HT1080 (cell line): Measurements from ENCODE around the gene EOMES. TPM values are rescaled to one million over a fixed set of nuclear protein-coding genes. Genes with fewer than 3 reads are reported as not detected.

Experiments
- DNase-seq: peaks from one replicate; pipeline ENCODE4 v3.0.0-alpha.2; 2015; ENCODE audit warnings: low read depth
- total RNA-seq: library from RNA; depleted of rRNA; stranded (reverse); fragments of >200 nt; shearing (Covaris generic); gene quantifications from 2 replicates; pipeline ENCODE4 v1.2.3, GENCODE V29; 2014

Gene EOMES
- total RNA-seq, 1 experiment from 2014 or later: 0.06 TPM

GRCh38 chr3:27720899-27721716 is 1.0 kb downstream of the EOMES start:
- no peak for DNase-seq

DNA sequence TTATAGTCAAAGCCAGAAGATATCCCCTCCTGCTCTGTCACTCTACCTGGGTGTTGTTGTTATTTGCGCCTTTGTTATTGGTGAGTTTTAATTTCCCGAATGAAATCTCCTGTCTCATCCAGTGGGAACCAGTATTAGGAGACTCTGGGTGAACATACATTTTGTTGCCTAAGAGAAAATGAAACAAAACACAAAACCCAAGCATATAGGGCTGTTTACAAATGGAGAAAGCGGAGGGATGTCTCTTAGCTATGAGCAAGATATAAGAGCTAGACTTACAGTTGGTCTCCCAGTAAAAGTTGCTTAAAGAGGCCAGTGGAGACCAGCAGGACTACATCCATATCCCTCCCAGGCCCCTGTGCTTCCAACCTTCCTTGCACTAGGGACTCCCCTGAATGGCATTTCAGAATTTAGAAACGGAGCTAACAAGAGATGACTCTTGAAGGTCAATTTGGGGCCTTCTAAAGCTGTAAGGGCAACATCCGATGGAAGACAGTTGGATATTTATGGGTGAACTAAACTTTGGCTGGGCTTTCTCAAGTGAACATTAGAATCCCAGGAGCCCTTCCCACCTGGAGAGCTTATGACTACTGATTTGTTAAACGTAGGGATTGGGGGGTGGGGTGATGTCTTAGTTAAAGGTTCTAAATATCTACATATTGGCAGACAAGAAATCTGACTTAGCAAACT is 2.7 kb downstream of the EOMES start:
- DNase-seq: no peak

DNA sequence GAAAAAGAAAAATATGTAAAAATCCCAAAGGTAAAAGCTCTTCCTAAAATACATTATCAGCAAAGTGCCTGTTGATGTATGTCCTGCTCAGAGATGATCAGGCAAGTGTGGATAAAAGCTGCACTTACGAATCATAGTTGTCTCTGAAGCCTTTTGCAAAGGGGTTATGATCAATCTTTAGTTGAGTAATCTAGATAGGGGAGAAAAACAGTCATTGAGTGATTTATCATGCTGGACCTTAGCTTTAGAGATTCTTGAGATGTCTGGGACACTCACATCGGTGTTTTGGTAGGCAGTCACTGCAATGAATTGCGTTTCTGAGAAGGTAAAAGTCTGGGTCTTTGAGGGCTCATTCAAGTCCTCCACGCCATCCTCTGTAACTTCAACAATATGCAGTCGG is 3.7 kb downstream of the EOMES start:
- no peak for DNase-seq

DNA sequence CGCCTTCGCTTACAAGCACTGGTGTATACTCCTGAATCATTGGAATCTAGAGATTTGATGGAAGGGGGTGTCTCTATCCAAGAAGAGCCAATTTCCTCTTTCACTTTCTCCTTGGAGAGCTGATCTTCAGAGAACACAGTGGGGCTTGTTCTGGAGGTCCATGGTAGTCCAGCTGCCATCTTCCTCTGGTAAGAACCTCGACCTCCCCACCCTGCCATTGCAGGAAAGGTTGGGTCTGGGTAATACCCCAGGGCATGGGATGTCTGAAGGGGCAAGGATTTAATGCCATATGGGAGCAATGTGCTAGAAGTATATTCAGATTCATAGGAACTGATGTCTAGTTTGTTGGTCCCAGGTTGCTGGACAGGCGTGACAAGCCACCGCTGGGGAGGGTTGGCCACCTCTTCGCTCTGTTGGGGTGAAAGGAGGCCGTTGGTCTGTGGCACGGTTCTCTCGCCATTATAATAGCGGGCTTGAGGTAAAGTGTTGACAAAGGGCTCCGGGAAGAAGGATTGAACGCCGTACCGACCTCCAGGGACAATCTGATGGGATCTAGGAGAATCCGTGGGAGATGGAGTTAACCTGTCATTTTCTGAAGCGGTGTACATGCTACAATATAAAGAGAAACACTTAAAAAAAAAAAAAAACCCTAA is 4.8 kb downstream of the EOMES start:
- no peak for DNase-seq

DNA sequence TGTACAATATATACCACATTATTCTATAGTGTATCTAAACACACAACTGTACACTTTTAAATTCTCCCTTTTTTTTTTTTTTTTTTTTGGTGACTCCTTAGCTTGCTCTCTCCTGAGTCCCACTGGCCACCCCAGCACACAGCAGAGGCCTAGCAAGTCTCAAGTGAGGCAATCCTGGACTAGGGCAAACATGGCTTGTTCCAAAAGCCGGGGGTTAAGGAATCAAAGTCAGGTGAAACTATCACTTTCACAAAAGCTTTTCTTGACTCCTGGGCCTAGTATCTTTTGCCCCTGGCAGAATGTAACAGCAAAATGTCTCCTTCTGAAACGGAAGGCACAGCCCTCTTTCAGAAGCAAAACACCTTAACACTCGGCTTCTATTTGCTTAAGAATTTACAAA is 5.8 kb downstream of the EOMES start:
- no peak for DNase-seq

DNA sequence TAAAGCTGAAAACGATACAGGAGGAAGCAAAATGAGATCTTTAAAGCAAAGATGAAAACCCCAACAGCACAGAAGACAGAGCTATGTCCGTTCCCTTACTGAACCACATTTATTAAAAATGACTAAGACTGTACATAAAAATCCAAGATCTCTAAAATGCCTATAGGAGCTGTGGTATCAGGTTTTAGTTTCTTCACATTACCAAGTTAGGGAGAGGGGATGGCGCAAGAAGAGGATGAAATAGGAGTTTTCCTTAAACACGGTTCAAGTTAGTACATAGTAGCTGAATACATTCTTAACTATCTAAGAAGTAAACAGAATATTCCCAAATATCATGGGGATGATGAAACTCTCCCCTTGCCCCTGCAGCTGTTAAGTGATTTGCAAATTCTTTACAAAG is 6.3 kb downstream of the EOMES start:
- no peak for DNase-seq

DNA sequence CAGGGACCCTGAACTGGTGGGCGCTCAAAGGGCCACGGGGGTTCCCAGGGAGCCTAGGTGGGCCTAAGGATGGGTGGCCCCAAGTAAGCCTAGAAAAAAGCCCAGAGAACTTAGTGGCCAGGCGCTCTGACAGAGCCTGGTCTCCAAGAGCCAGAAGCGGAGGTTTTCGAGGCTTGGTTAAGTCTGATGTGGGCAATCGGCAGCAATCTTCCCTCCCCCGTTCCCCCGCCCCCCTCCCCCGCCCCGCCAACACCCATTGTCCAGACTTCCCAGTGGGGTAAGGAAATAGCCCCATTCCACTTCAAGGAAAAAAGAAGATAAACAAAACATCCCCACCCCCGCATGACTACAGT is 6.7 kb downstream of the EOMES start:
- no peak for DNase-seq

GRCh38 chr3:27714692-27715453 is 7.2 kb downstream of the EOMES start:
- DNase-seq: no peak

DNA sequence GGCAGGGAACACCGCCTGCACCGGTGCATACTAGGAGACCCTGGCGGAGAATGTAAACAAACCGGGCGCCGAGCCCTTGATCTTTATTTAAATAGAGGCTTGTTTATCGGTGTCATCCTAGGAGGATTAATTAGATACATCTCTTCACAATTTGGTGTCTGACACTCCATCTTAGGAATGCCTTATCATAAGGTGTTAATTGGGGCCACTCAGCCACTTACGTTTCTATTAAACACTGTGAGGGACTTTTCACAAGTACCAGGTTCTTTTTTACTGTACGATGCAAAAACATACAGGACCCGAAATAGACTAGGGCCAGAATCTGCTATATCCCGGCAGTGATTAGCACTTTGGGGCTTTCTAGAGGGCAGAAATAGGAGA is 8.0 kb downstream of the EOMES start:
- no peak for DNase-seq

GRCh38 chr3:27713435-27714145 is 8.5 kb downstream of the EOMES start:
- DNase-seq: no peak

DNA sequence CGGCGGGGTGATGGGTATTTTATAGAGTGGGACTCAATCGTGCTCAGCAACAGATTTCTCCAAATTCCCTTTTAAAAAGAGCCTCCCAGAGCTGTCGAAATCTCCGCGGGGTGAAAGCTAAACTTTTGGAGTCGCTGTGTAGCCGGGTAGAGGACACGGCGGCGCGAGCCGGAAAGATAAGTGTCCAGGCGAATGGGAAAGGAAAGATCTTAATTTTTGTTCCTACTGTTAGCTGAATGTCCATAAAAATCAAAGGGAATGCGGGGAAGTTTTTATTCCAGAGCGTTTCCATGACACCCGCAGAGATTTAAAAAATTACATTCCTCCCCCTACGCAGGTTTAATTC is 9.1 kb downstream of the EOMES start:
- no peak for DNase-seq

GRCh38 chr3:27712136-27713077 is 9.7 kb downstream of the EOMES start:
- peak; percentile 73 for DNase-seq

DNA sequence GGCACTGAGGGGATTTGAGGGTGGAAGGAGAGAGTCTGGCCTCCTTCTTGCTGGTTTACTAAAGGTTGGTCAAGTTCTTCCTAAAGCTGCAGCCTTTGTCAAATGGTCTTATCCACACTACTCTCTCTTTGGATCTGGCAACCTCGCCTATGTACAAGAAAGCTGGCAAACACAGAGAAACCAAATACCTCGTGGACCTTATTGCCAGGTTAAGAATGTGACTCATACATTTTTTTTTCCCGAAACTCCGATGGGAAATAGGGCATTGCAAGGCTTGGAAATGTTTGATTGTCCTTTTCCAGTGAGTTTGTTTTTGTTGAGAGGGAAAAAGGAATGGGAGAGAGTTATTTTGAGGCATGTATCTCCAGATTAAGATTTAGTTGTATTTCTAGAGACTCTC is 13.9 kb downstream of the EOMES start:
- DNase-seq: peak; percentile 40

GRCh38 chr3:27699067-27699466 is 23.1 kb downstream of the EOMES start:
- no peak for DNase-seq

GRCh38 chr3:27696906-27697305 is 25.2 kb downstream of the EOMES start:
- peak; percentile 58 for DNase-seq

DNA sequence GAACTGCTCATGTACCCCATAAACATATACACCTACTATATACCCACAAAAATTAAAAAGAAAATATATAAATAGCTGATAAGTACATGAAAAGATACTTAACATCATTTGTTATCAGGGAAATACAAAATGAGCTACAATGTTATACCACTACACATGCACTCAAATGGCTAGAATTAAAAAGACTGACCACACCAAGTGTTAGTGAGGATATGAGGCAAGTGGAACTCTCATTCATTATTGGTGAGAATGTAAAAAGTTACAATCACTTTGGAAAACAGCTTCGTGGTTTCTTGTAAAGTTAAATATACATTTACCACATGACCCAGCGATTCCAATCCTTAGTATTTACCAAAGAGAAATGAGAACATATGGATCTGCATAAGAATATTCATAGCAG is 26.5 kb downstream of the EOMES start:
- DNase-seq: no peak

- DNase-seq: no peak
Measured at GRCh38 chr3:27688053-27688452, 34.1 kb downstream of the EOMES start.

DNA sequence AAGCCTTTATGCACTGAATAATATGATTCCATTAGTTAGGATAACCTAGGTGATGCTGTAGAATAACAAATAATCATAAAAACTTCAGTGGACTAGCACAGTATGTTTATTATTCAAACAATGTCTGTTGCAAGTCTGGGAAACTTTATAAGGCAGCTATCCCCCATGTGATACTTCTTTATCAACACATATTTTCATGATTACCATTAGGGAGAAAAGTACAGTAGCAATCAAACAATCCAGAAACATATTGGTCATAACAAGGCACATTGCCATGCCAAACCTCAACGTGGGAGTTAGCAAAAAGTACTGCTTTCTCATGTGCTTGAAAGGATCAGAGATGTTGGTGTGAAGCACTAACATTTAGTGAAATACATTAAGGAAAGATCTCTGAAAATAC is 35.5 kb downstream of the EOMES start:
- no peak for DNase-seq

- no peak for DNase-seq
Measured at GRCh38 chr3:27685474-27685873, 36.6 kb downstream of the EOMES start.

GRCh38 chr3:27684302-27684701 is 37.8 kb downstream of the EOMES start:
- DNase-seq: no peak
